IMR-90 (cell line): ENCODE measurements around the gene SLC38A8. TPM values are rescaled to one million over a fixed set of nuclear protein-coding genes. Genes with fewer than 3 reads are reported as not detected.

Experiments
- ATAC-seq: fragments of 200-7000 bp; cut with Tn5 transposase; 2 replicates; pipeline ENCODE4 v1.9.1; 2020; ENCODE audit warnings: low read depth, mild to moderate bottlenecking, moderate library complexity
- BruUV-seq: library from RNA; stranded (reverse); fragments of 400-500 nt; replicated peaks from 2 replicates; lab custom pipeline; 2021; lab: Mats Ljungman, UMichigan
- CTCF ChIA-PET: fragments of 300-600 bp; formaldehyde crosslinking; extraction: SDS; loops from one replicate; lab custom pipeline; 2021; ENCODE audit warnings: antibody characterized with exemption; lab: Yijun Ruan, JAX
- POLR2A ChIA-PET: fragments of 300-600 bp; sonication (Branson Sonifier 250); formaldehyde crosslinking; loops from one replicate; lab custom pipeline; 2022; ENCODE audit warnings: antibody characterized with exemption; ENCODE audit not compliant: unreplicated experiment; lab: Charles Lee
- DNase-seq: peaks from one replicate; pipeline ENCODE4 v3.0.0; 2013
- H2AFZ ChIP-seq: replicated peaks from 2 replicates; pipeline ENCODE3; 2013; ENCODE audit warnings: low read length, mild to moderate bottlenecking; ENCODE audit not compliant: poor library complexity
- H2AK5ac ChIP-seq: 2 replicates; pipeline ENCODE4 v1.6.1; 2013; ENCODE audit warnings: low read depth, low read length, inconsistent platforms
- H2AK9ac ChIP-seq: replicated peaks from 2 replicates; pipeline ENCODE3; 2013; ENCODE audit warnings: mild to moderate bottlenecking, low read depth, low read length, moderate library complexity; ENCODE audit not compliant: poor library complexity
- H2BK120ac ChIP-seq: 2 replicates; pipeline ENCODE4 v1.6.1; 2013; ENCODE audit warnings: low read depth, low read length, inconsistent platforms
- H2BK15ac ChIP-seq: 3 replicates; pipeline ENCODE4 v1.6.1; 2013; ENCODE audit warnings: low read depth, low read length, inconsistent platforms
- H2BK20ac ChIP-seq: 2 replicates; pipeline ENCODE4 v1.6.1; 2013; ENCODE audit warnings: low read depth, mild to moderate bottlenecking, inconsistent platforms, low read length, moderate library complexity
- H2BK5ac ChIP-seq: 2 replicates; pipeline ENCODE4 v1.6.1; 2013; ENCODE audit warnings: mild to moderate bottlenecking, low read depth, low read length, inconsistent platforms; ENCODE audit not compliant: poor library complexity, severe bottlenecking
- H3K14ac ChIP-seq: replicated peaks from 2 replicates; pipeline ENCODE4 v1.6.1; 2013; ENCODE audit warnings: low read depth, low read length, inconsistent platforms
- H3K18ac ChIP-seq: 2 replicates; pipeline ENCODE4 v1.6.1; 2013; ENCODE audit warnings: low read depth, low read length, control low read depth
- H3K23ac ChIP-seq: 2 replicates; pipeline ENCODE4 v1.6.1; 2013; ENCODE audit warnings: low read depth, low read length, inconsistent platforms
- H3K27ac ChIP-seq: 2 replicates; pipeline ENCODE4 v1.5.1; 2013; ENCODE audit warnings: mild to moderate bottlenecking, control low read depth, low read length; ENCODE audit not compliant: insufficient read depth
- H3K27me3 ChIP-seq: 2 replicates; pipeline ENCODE4 v1.6.1; 2013; ENCODE audit warnings: low read length; ENCODE audit not compliant: control insufficient read depth, insufficient read depth
- H3K36me3 ChIP-seq: 2 replicates; pipeline ENCODE4 v1.6.1; 2013; ENCODE audit warnings: low read length, mixed read lengths; ENCODE audit not compliant: control insufficient read depth, insufficient read depth
- H3K4ac ChIP-seq: 2 replicates; pipeline ENCODE4 v1.6.1; 2013; ENCODE audit warnings: low read depth, low read length, inconsistent platforms
- H3K4me1 ChIP-seq: 2 replicates; pipeline ENCODE4 v1.6.1; 2013; ENCODE audit warnings: low read length, mixed read lengths; ENCODE audit not compliant: control insufficient read depth, insufficient read depth
- H3K4me2 ChIP-seq: 2 replicates; pipeline ENCODE4 v1.6.1; 2013; ENCODE audit warnings: low read depth, mild to moderate bottlenecking, control low read depth, low read length, moderate library complexity
- H3K4me3 ChIP-seq: 2 replicates; pipeline ENCODE4 v1.5.1; 2013; ENCODE audit warnings: low read depth, mild to moderate bottlenecking, control low read depth, low read length, moderate library complexity; ENCODE audit not compliant: insufficient read depth
- H3K56ac ChIP-seq: 2 replicates; pipeline ENCODE4 v1.6.1; 2013; ENCODE audit warnings: low read length, inconsistent platforms; ENCODE audit not compliant: insufficient read depth; ENCODE audit errors: extremely low read depth
- H3K79me1 ChIP-seq, 2 experiments: 2 replicates each; pipeline ENCODE4 v1.6.1; 2013; ENCODE audit warnings: low read length in 2 of 2, inconsistent platforms in 1 of 2, low read depth in 1 of 2
- H3K9ac ChIP-seq: 2 replicates; pipeline ENCODE4 v1.6.1; 2013; ENCODE audit warnings: low read depth, low read length, control low read depth
- H3K9me1 ChIP-seq: 2 replicates; pipeline ENCODE4 v1.6.1; 2013; ENCODE audit warnings: low read length, inconsistent platforms; ENCODE audit not compliant: insufficient read depth
- H3K9me3 ChIP-seq: 2 replicates; pipeline ENCODE4 v1.6.1; 2013; ENCODE audit warnings: low read length; ENCODE audit not compliant: control insufficient read depth, insufficient read depth
- H4K20me1 ChIP-seq: 2 replicates; pipeline ENCODE4 v1.6.1; 2013; ENCODE audit warnings: low read length, inconsistent platforms; ENCODE audit not compliant: insufficient read depth
- H4K5ac ChIP-seq: 2 replicates; pipeline ENCODE4 v1.6.1; 2013; ENCODE audit warnings: mild to moderate bottlenecking, low read depth, low read length, control low read depth
- H4K8ac ChIP-seq, 2 experiments: 2 replicates each; pipeline ENCODE4 v1.6.1; 2013; ENCODE audit warnings: low read depth in 2 of 2, low read length in 2 of 2, control low read depth in 1 of 2, inconsistent platforms in 1 of 2
- H4K91ac ChIP-seq: 2 replicates; pipeline ENCODE4 v1.6.1; 2013; ENCODE audit warnings: low read depth, low read length, inconsistent platforms; ENCODE audit not compliant: insufficient read depth
- BHLHE40 ChIP-seq: fragments of 150-350 bp; IDR thresholded peaks from 2 replicates; pipeline ENCODE4 v1.6.1; 2016; ENCODE audit warnings: mild to moderate bottlenecking, low read depth, low read length
- CEBPB ChIP-seq: IDR thresholded peaks from 2 replicates; pipeline ENCODE4 v1.6.1; 2012; ENCODE audit warnings: low read depth, low read length, improper control_type of control experiment
- CHD1 ChIP-seq: IDR thresholded peaks from 2 replicates; pipeline ENCODE4 v1.6.1; 2012; ENCODE audit warnings: low read depth, low read length, improper control_type of control experiment
- FOS ChIP-seq: fragments of 150-350 bp; IDR thresholded peaks from 2 replicates; pipeline ENCODE4 v1.6.1; 2016; ENCODE audit warnings: low read depth, low read length
- MAFK ChIP-seq: IDR thresholded peaks from 2 replicates; pipeline ENCODE4 v1.6.1; 2012; ENCODE audit warnings: low read depth, low read length, improper control_type of control experiment
- MXI1 ChIP-seq: IDR thresholded peaks from 2 replicates; pipeline ENCODE4 v1.6.1; 2012; ENCODE audit warnings: low read depth, mild to moderate bottlenecking, low read length, moderate library complexity, borderline replicate concordance
- NFE2L2 ChIP-seq: fragments of 150-350 bp; IDR thresholded peaks from 2 replicates; pipeline ENCODE4 v1.6.1; 2016; ENCODE audit warnings: low read depth, mild to moderate bottlenecking, low read length
- POLR2A ChIP-seq: IDR thresholded peaks from 2 replicates; pipeline ENCODE4 v1.6.1; 2012; ENCODE audit warnings: mild to moderate bottlenecking, low read depth, low read length
- RAD21 ChIP-seq: IDR thresholded peaks from 2 replicates; pipeline ENCODE4 v1.6.1; 2012; ENCODE audit warnings: low read length, improper control_type of control experiment
- RCOR1 ChIP-seq: IDR thresholded peaks from 2 replicates; pipeline ENCODE4 v1.6.1; 2012; ENCODE audit warnings: mild to moderate bottlenecking, low read length, improper control_type of control experiment; ENCODE audit not compliant: insufficient replicate concordance
- RFX5 ChIP-seq: IDR thresholded peaks from 2 replicates; pipeline ENCODE4 v1.8.0; 2012; ENCODE audit warnings: low read depth, mild to moderate bottlenecking, low read length, moderate library complexity
- SMC3 ChIP-seq: fragments of 150-350 bp; IDR thresholded peaks from 2 replicates; pipeline ENCODE4 v1.6.1; 2016; ENCODE audit warnings: low read depth, mild to moderate bottlenecking, antibody characterized with exemption, low read length, moderate library complexity
- WGBS, 2 experiments: methylation state at CpG; one replicate each; pipeline versions ENCODE4 v1.1.5 to v1.1.7; 2013; ENCODE audit warnings: missing lambda C conversion rate in 2 of 2; ENCODE audit not compliant: insufficient read length in 1 of 2; ENCODE audit errors: extremely low coverage in 2 of 2; 5-methylcytosine and 5-hydroxymethylcytosine counted together
- dilution Hi-C: fragments of 300-500 bp; cut with HindIII; formaldehyde crosslinking; loops from one replicate; pipeline ENCODE4 v1.14.3; 2018; ENCODE audit warnings: low sequenced_read_pairs; ENCODE audit not compliant: unreplicated experiment
- in situ Hi-C: fragments of 300-500 bp; cut with MboI; formaldehyde crosslinking; loops from 3 replicates; pipeline ENCODE4 v1.14.3; 2019; ENCODE audit warnings: low sequenced_read_pairs, inconsistent platforms, mixed read lengths
- intact Hi-C: fragments of 100-400 bp; cut with micrococcal nuclease; formaldehyde crosslinking; loops from 2 replicates; pipeline ENCODE4 v1.10.0; 2022
- polyA plus RNA-seq, 3 experiments: library from polyadenylated mRNA; depleted of rRNA; stranded (reverse); fragments of >200 nt; gene quantifications; 2 replicates each; pipeline ENCODE4 v1.2.3, GENCODE V29; 2012; ENCODE audit warnings: low replicate concordance in 1 of 3
- total RNA-seq: library from RNA; depleted of rRNA; stranded (reverse); fragments of >200 nt; gene quantifications from 2 replicates; pipeline ENCODE4 v1.2.3, GENCODE V29; 2012
- TF ChIP-seq, protein P1 (sequence below): conservative IDR thresholded peaks from 2 replicates; pipeline ENCODE4 v1.5.1; 2012; ENCODE audit warnings: mild to moderate bottlenecking, low read depth, low read length, improper control_type of control experiment

The SLC38A8 gene
- total and polyA plus RNA-seq, 2 of the 4 experiments (the other 2 are of a cell fraction): not detected

DNA sequence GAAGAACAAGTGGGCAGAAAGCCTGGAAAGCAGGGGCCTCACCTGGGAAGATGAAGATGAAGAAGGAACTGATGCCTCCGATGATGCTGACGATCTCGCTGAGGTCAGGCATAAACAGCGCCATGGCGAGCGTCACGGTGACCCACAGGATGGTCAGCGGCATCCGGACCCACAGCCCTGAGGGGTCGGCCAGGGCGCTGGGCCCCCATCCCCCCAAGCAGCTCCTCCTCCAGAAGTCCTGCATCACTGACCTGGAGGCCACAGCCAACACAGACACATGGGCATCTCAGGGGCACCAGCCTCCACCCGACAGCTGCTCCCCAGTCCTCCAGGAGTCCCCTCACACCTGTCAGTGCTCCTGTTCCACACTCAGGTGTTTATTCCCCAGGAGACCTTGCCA is 26.1 kb downstream of the SLC38A8 start:
- Histone ChIP-seq H2BK5ac (no peak overlapping the region), H3K23ac (no peak overlapping the region), H3K14ac (no peak overlapping the region), H3K9ac (no peak overlapping the region), H2BK15ac (no peak overlapping the region), H3K18ac (no peak overlapping the region), H3K4ac (no peak overlapping the region), H3K4me2 (no peak overlapping the region), H3K27ac (no peak overlapping the region), H3K56ac (no peak overlapping the region), H3K27me3 (peaks cover 34% of the 10 kb centered on the region), H2BK20ac (no peak overlapping the region), H3K79me1 (no peaks in the 10 kb centered on the region), H4K20me1 (no peaks in the 10 kb centered on the region), H4K5ac (no peak overlapping the region), H3K4me3 (no peak overlapping the region), H2AK5ac (no peak overlapping the region), H2AFZ (no peak overlapping the region), H4K91ac (no peak overlapping the region), H2BK120ac (no peak overlapping the region), H3K36me3 (no peaks in the 10 kb centered on the region), H4K8ac (no peak overlapping the region), H3K4me1 (no peaks in the 10 kb centered on the region), H2AK9ac (no peak overlapping the region), H3K9me3 (peaks cover 5% of the 10 kb centered on the region), H3K9me1 (no peaks in the 10 kb centered on the region)
- BruUV-seq: no TSS peak
- intact Hi-C loops: no loop called here
- DNase-seq: no peak
- in situ Hi-C loops: no loop called here
- 84% methylated on average over 12 of the region's 12 CpGs; no CpG with 5 or more reads in 1 of the 2 experiments for WGBS, 2 experiments
- ChIA-PET CTCF (no interaction called here), POLR2A (no interaction called here)
- ATAC-seq: no peak
- no peak for TF ChIP-seq RAD21
- no peak for TF ChIP-seq FOS
- no peak for TF ChIP-seq SMC3
- no peak for TF ChIP-seq MXI1
- TF ChIP-seq MAFK: no peak
- no peak for TF ChIP-seq CHD1
- TF ChIP-seq CEBPB: no peak
- no peak for TF ChIP-seq RCOR1
- no peak for TF ChIP-seq POLR2A
- no peak for TF ChIP-seq BHLHE40
- TF ChIP-seq, protein P1, sequence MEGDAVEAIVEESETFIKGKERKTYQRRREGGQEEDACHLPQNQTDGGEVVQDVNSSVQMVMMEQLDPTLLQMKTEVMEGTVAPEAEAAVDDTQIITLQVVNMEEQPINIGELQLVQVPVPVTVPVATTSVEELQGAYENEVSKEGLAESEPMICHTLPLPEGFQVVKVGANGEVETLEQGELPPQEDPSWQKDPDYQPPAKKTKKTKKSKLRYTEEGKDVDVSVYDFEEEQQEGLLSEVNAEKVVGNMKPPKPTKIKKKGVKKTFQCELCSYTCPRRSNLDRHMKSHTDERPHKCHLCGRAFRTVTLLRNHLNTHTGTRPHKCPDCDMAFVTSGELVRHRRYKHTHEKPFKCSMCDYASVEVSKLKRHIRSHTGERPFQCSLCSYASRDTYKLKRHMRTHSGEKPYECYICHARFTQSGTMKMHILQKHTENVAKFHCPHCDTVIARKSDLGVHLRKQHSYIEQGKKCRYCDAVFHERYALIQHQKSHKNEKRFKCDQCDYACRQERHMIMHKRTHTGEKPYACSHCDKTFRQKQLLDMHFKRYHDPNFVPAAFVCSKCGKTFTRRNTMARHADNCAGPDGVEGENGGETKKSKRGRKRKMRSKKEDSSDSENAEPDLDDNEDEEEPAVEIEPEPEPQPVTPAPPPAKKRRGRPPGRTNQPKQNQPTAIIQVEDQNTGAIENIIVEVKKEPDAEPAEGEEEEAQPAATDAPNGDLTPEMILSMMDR: no peak
- no peak for TF ChIP-seq RFX5
- TF ChIP-seq NFE2L2: no peak
- dilution Hi-C loops: no loop called here
